ENCODE measurements around the gene WDR38.

Gene WDR38

DNA sequence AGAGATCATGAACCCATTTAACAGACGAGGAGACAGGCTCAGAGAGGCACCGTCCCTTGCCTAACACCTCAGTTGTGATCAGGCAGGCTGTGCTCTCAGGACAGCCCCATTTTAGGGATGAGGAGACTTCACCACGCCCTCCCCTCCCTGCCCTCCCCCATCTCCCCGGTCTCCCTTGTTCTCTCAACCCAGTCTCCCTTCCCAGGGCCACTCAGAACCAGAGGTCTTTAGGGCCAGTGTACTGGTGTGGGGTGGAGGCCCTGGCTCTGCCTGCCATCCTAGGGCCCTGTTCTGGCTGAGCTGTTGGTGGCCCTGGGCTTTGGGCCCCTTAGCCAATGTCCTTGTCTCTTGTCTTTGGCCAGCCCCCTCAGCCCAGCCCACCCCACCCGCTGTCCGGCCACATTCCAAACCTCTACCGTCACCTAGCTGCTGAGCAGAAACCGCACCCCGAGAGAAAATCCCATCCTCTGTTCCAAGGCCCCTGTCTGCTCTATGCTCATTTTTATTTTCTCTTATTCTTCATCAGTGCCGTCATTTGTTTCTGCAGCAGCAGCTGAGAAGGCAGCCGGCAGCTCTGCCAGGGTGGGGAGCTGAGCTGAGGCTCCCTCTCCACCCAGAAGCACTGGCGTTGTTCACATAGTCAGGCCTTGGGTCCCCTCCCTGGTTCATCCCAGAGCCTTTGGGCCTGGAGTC, 42.5 kb upstream of the WDR38 start:
- TF ChIP-seq EZH2phosphoT487 (IDR thresholded peaks at IDR 0.05; ENCODE audit: borderline replicate concordance) = no peak
- TF ChIP-seq CTCF (conservative IDR thresholded peaks at IDR 0.05; ENCODE audit: low read length) = no peak
- Histone ChIP-seq H3K36me3 (ENCODE audit: insufficient read depth, low read length) (no peaks in the 10 kb centered on the region), H3K4me1 (ENCODE audit: insufficient read depth, low read length, poor library complexity, severe bottlenecking) (no peaks in the 10 kb centered on the region), H3F3A (ENCODE audit: low read depth) (no peaks in the 10 kb centered on the region), H3K4me3 (ENCODE audit: low read length, poor library complexity, severe bottlenecking) (no peak overlapping the region), H3K9me3 (ENCODE audit: insufficient read depth, low read depth, low read length) (no peaks in the 10 kb centered on the region), H4K20me1 (ENCODE audit: insufficient read depth, low read length, poor library complexity, severe bottlenecking) (no peaks in the 10 kb centered on the region), H3K4me2 (ENCODE audit: low read depth, low read length, poor library complexity, severe bottlenecking) (no peak overlapping the region), H3K9ac (ENCODE audit: low read depth, low read length, poor library complexity, severe bottlenecking) (no peak overlapping the region), H2AFZ (ENCODE audit: low read length) (no peak overlapping the region), H3K9me2 (replicated peaks; ENCODE audit: low read depth, low read length) (no peaks in the 10 kb centered on the region), H3K27me3 (ENCODE audit: insufficient read depth, low read length, poor library complexity, severe bottlenecking) (no peaks in the 10 kb centered on the region), H3K79me2 (ENCODE audit: insufficient read depth, low read length) (no peaks in the 10 kb centered on the region)

GRCh38 chr9:124812441-124812876, 40.8 kb upstream of the WDR38 start:
- H4K20me1 ChIP-seq (ENCODE audit: insufficient read depth, low read length, poor library complexity, severe bottlenecking) = no peaks in the 10 kb centered on the region
- H3K4me3 ChIP-seq (ENCODE audit: low read length, poor library complexity, severe bottlenecking) = no peak overlapping the region
- no peaks in the 10 kb centered on the region for H3K36me3 ChIP-seq (ENCODE audit: insufficient read depth, low read length)
- no peak overlapping the region for H3K4me2 ChIP-seq (ENCODE audit: low read depth, low read length, poor library complexity, severe bottlenecking)
- H2AFZ ChIP-seq (ENCODE audit: low read length) = no peak overlapping the region
- no peaks in the 10 kb centered on the region for H3K9me2 ChIP-seq (replicated peaks; ENCODE audit: low read depth, low read length)
- H3K79me2 ChIP-seq (ENCODE audit: insufficient read depth, low read length) = no peaks in the 10 kb centered on the region
- no peaks in the 10 kb centered on the region for H3K9me3 ChIP-seq (ENCODE audit: insufficient read depth, low read depth, low read length)
- no peak for TF ChIP-seq CTCF (conservative IDR thresholded peaks at IDR 0.05; ENCODE audit: low read length)
- TF ChIP-seq EZH2phosphoT487 (IDR thresholded peaks at IDR 0.05; ENCODE audit: borderline replicate concordance) = no peak
- H3K4me1 ChIP-seq (ENCODE audit: insufficient read depth, low read length, poor library complexity, severe bottlenecking) = no peaks in the 10 kb centered on the region
- no peaks in the 10 kb centered on the region for H3K27me3 ChIP-seq (ENCODE audit: insufficient read depth, low read length, poor library complexity, severe bottlenecking)
- H3F3A ChIP-seq (ENCODE audit: low read depth) = no peaks in the 10 kb centered on the region
- H3K9ac ChIP-seq (ENCODE audit: low read depth, low read length, poor library complexity, severe bottlenecking) = no peak overlapping the region

- Histone ChIP-seq H3K27me3 (ENCODE audit: insufficient read depth, low read length, poor library complexity, severe bottlenecking) (no peaks in the 10 kb centered on the region), H3K4me2 (ENCODE audit: low read depth, low read length, poor library complexity, severe bottlenecking) (no peak overlapping the region), H3K79me2 (ENCODE audit: insufficient read depth, low read length) (no peaks in the 10 kb centered on the region), H3K4me3 (ENCODE audit: low read length, poor library complexity, severe bottlenecking) (no peak overlapping the region), H2AFZ (ENCODE audit: low read length) (no peak overlapping the region), H3F3A (ENCODE audit: low read depth) (no peaks in the 10 kb centered on the region), H3K9ac (ENCODE audit: low read depth, low read length, poor library complexity, severe bottlenecking) (no peak overlapping the region), H4K20me1 (ENCODE audit: insufficient read depth, low read length, poor library complexity, severe bottlenecking) (no peaks in the 10 kb centered on the region), H3K4me1 (ENCODE audit: insufficient read depth, low read length, poor library complexity, severe bottlenecking) (no peaks in the 10 kb centered on the region), H3K9me2 (replicated peaks; ENCODE audit: low read depth, low read length) (no peaks in the 10 kb centered on the region), H3K36me3 (ENCODE audit: insufficient read depth, low read length) (no peaks in the 10 kb centered on the region), H3K9me3 (ENCODE audit: insufficient read depth, low read depth, low read length) (no peaks in the 10 kb centered on the region)
- TF ChIP-seq EZH2phosphoT487 (IDR thresholded peaks at IDR 0.05; ENCODE audit: borderline replicate concordance) (no peak), CTCF (conservative IDR thresholded peaks at IDR 0.05; ENCODE audit: low read length) (no peak)
These were observed 40.2 kb upstream of the WDR38 start for GRCh38 chr9:124813041-124813440.

Data from Loucy (cell line).